Panc1 (cell line): Measurements from ENCODE around the gene CHRNE. TPM values are rescaled to one million over a fixed set of nuclear protein-coding genes. Genes with fewer than 3 reads are reported as not detected.

ENCODE experiments used
- ATAC-seq: fragments of 200-7000 bp; cut with Tn5 transposase; 2 replicates; pipeline ENCODE4 v1.9.1; 2020; ENCODE audit warnings: mild to moderate bottlenecking, moderate library complexity
- BruUV-seq: library from RNA; stranded (reverse); fragments of 400-500 nt; replicated peaks from 2 replicates; lab custom pipeline; 2021; lab: Mats Ljungman, UMichigan
- CTCF ChIA-PET: fragments of 300-600 bp; sonication (Branson Sonifier 250); formaldehyde crosslinking; loops from one replicate; lab custom pipeline; 2022; ENCODE audit warnings: antibody characterized with exemption; lab: Charles Lee
- POLR2A ChIA-PET: fragments of 300-600 bp; sonication (Branson Sonifier 250); formaldehyde crosslinking; loops from one replicate; lab custom pipeline; 2022; ENCODE audit warnings: antibody characterized with exemption; lab: Charles Lee
- DNase-seq: peaks from one replicate; pipeline ENCODE4 v3.0.0-alpha.2; 2010; ENCODE audit warnings: low read depth, low spot score
- H3K27ac ChIP-seq: 2 replicates; pipeline ENCODE4 v1.5.1; 2011; ENCODE audit warnings: mild to moderate bottlenecking, low read length, inconsistent platforms
- H3K27me3 ChIP-seq: fragments of 200-500 bp; sonication (Bioruptor generic); 2 replicates; pipeline ENCODE4 v1.6.0; 2014; ENCODE audit warnings: low read length, inconsistent platforms; ENCODE audit not compliant: control insufficient read depth, insufficient read depth
- H3K36me3 ChIP-seq: fragments of 200-500 bp; sonication (Bioruptor generic); 2 replicates; pipeline ENCODE4 v1.5.1; 2014; ENCODE audit warnings: inconsistent platforms, mild to moderate bottlenecking, low read length, moderate library complexity; ENCODE audit not compliant: control insufficient read depth, insufficient read depth
- H3K4me1 ChIP-seq: 2 replicates; pipeline ENCODE4 v1.5.1; 2011; ENCODE audit warnings: inconsistent platforms, mild to moderate bottlenecking, low read length, moderate library complexity; ENCODE audit not compliant: control insufficient read depth, insufficient read depth
- H3K4me3 ChIP-seq, 2 experiments: 2 replicates each; pipeline ENCODE4 v1.5.1; 2011 to 2012; ENCODE audit warnings: low read depth in 2 of 2, low read length in 2 of 2, mild to moderate bottlenecking in 2 of 2, inconsistent platforms in 1 of 2, moderate library complexity in 1 of 2
- H3K9me3 ChIP-seq: fragments of 200-500 bp; sonication (Bioruptor generic); 2 replicates; pipeline ENCODE4 v1.5.1; 2014; ENCODE audit warnings: low read depth, mild to moderate bottlenecking, inconsistent platforms, low read length, moderate library complexity; ENCODE audit not compliant: control insufficient read depth, insufficient read depth
- CTCF ChIP-seq: fragments of 450-650 bp; IDR thresholded peaks from 2 replicates; pipeline ENCODE4 v1.5.1; 2017; ENCODE audit warnings: mild to moderate bottlenecking
- POLR2AphosphoS5 ChIP-seq: IDR thresholded peaks from 2 replicates; pipeline ENCODE4 v1.6.1; 2012; ENCODE audit warnings: mild to moderate bottlenecking, low read depth, low read length, moderate library complexity
- SIN3A ChIP-seq: IDR thresholded peaks from 2 replicates; pipeline ENCODE4 v1.6.1; 2012; ENCODE audit warnings: low read depth, mild to moderate bottlenecking, low read length, moderate library complexity, borderline replicate concordance; ENCODE audit not compliant: insufficient read depth
- TCF7L2 ChIP-seq: IDR thresholded peaks from 2 replicates; pipeline ENCODE4 v1.6.1; 2011; ENCODE audit warnings: mild to moderate bottlenecking, low read depth, low read length, inconsistent platforms
- in situ Hi-C: cut with HindIII; loops from 2 replicates; pipeline ENCODE4 v1.10.0; 2016; ENCODE audit warnings: low sequenced_read_pairs, low pct_unique_long_range_greater_than_20kb
- intact Hi-C: fragments of 100-400 bp; cut with micrococcal nuclease; formaldehyde crosslinking; loops from one replicate; pipeline ENCODE4 v1.10.0; 2022; ENCODE audit not compliant: unreplicated experiment
- total RNA-seq: library from RNA; stranded (reverse); gene quantifications from one replicate; pipeline ENCODE4 v1.2.1, GENCODE V29; 2021; ENCODE audit not compliant: unreplicated experiment
- TF ChIP-seq, protein P1 (sequence below), 2 experiments: IDR thresholded peaks; 2 replicates each; pipeline ENCODE4 v1.6.1; 2011 to 2012; ENCODE audit warnings: low read depth in 2 of 2, control low read depth in 1 of 2, low read length in 1 of 2, mild to moderate bottlenecking in 1 of 2, moderate library complexity in 1 of 2; ENCODE audit not compliant: insufficient read depth in 1 of 2

CHRNE gene
- total RNA-seq, 1 experiment from 2014 or later: 0.13 TPM

DNA sequence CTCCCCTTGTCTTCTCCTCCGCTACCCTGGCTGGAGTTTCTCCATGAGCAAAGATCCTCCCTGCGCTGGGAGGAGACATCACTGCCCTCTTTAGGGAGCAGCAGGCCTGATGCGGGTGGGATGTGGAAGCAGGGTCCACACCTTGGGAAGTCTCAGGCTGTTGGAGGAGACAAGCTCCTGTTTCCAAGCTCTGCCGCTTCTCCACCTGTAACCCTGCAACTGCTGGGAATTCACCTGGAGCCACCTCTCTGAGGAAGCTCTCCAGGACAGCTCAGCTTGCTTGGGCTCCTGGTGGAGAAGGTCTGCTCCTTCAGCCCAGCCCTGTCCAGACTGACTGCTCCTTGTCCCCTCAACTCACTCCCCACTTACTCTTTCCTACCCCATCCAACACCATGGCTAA, 18.4 kb downstream of the CHRNE start:
- ChIA-PET CTCF (no interaction called here), POLR2A (no interaction called here)
- ATAC-seq (no peak), DNase-seq (no peak)
- BruUV-seq: no TSS peak
- Histone ChIP-seq H3K9me3 (no peaks in the 10 kb centered on the region), H3K4me3 (no peak overlapping the region), H3K27me3 (no peaks in the 10 kb centered on the region), H3K27ac (no peak overlapping the region), H3K36me3 (peaks cover 5% of the 10 kb centered on the region; the same call in 1 of the 2 replicates), H3K4me1 (no peaks in the 10 kb centered on the region)
- TF ChIP-seq POLR2AphosphoS5 (no peak), CTCF (no peak), SIN3A (no peak), TCF7L2 (no peak)
- TF ChIP-seq, protein P1, sequence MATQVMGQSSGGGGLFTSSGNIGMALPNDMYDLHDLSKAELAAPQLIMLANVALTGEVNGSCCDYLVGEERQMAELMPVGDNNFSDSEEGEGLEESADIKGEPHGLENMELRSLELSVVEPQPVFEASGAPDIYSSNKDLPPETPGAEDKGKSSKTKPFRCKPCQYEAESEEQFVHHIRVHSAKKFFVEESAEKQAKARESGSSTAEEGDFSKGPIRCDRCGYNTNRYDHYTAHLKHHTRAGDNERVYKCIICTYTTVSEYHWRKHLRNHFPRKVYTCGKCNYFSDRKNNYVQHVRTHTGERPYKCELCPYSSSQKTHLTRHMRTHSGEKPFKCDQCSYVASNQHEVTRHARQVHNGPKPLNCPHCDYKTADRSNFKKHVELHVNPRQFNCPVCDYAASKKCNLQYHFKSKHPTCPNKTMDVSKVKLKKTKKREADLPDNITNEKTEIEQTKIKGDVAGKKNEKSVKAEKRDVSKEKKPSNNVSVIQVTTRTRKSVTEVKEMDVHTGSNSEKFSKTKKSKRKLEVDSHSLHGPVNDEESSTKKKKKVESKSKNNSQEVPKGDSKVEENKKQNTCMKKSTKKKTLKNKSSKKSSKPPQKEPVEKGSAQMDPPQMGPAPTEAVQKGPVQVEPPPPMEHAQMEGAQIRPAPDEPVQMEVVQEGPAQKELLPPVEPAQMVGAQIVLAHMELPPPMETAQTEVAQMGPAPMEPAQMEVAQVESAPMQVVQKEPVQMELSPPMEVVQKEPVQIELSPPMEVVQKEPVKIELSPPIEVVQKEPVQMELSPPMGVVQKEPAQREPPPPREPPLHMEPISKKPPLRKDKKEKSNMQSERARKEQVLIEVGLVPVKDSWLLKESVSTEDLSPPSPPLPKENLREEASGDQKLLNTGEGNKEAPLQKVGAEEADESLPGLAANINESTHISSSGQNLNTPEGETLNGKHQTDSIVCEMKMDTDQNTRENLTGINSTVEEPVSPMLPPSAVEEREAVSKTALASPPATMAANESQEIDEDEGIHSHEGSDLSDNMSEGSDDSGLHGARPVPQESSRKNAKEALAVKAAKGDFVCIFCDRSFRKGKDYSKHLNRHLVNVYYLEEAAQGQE (IDR thresholded peaks at IDR 0.05; ENCODE audit: insufficient read depth in 1 of 2, low read depth in 2 of 2, low read length in 1 of 2): no peak
- intact Hi-C loops: loop anchor here (5.0 kb wide), 1 partner anchor 97 kb away; the partner anchor contains the start of genes GLTPD2 and VMO1
- in situ Hi-C loops: no loop called here

DNA sequence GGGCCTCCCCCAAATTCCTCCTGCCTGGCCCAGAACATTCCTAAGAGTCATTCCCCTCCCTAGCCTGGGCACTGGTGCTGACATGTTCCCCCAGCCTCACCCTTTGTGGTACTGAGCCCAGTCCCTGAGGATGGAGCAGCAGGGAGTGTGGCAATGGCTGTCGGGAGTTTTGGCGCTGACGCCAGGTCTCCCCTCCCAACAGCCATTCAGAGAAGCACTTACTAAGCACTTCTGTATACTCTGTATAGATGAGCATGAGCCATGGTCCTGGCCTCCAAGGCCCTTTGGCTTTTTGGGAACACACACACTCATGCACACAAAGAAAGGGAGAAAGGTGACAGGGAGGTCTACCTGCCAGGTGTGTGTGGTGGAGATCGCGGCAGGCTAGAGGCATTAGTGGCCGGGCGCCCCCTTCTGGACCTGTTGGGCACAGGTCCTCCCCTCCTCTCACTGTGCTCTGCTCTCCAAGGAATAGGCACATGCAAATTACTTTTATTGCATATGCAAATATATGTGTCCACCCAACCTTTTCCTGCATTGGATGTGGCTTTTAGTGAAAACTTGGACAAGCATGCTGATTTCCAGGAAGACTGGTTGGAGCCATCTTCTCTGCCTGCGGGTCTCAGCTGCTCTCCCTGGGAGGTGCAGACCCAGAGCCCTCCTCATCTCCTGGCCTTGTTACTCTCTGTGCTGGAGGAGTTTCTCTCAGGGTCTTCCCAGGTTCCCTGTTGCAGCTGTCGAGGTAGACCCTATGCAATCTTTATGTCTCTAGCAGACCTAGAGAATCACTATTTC, 20.9 kb downstream of the CHRNE start:
- DNase-seq (peak; percentile 42), ATAC-seq (peak; percentile 86)
- intact Hi-C loops: loop anchor here (5.0 kb wide), 1 partner anchor 95 kb away; the partner anchor contains the start of genes GLTPD2 and VMO1
- Histone ChIP-seq H3K4me1 (no peaks in the 10 kb centered on the region), H3K36me3 (peaks cover 5% of the 10 kb centered on the region; the same call in 1 of the 2 replicates), H3K9me3 (no peaks in the 10 kb centered on the region), H3K27me3 (no peaks in the 10 kb centered on the region), H3K4me3 (no peak overlapping the region), H3K27ac (no peak overlapping the region)
- in situ Hi-C loops: no loop called here
- TF ChIP-seq, protein P1 (IDR thresholded peaks at IDR 0.05; ENCODE audit: insufficient read depth in 1 of 2, low read depth in 2 of 2, low read length in 1 of 2): no peak
- TF ChIP-seq CTCF: peak; percentile 95
- no peak for TF ChIP-seq TCF7L2
- no peak for TF ChIP-seq SIN3A
- ChIA-PET POLR2A (no interaction called here), CTCF (no interaction called here)
- BruUV-seq: no TSS peak
